HuH-7.5 (cell line): ENCODE measurements around the gene MAPT.
"Not testable (repeated sequence)": the region's sequence is repeated elsewhere in the genome, so short reads cannot be mapped to it uniquely, and the experiment has no call there.

Experiments used
- DNase-seq: peaks from one replicate; pipeline ENCODE4 v3.0.0; 2011; ENCODE audit warnings: low spot score

The MAPT gene

GRCh38 chr17:45862127-45862526, 32.2 kb upstream of the MAPT start:
- not testable (repeated sequence) for DNase-seq

- DNase-seq = no peak
These were observed 30.3 kb upstream of the MAPT start for GRCh38 chr17:45863857-45864654.

GRCh38 chr17:45867171-45867570, 27.2 kb upstream of the MAPT start:
- no peak for DNase-seq

- no peak for DNase-seq
These were observed 26.7 kb upstream of the MAPT start for GRCh38 chr17:45867702-45868101.

- no peak for DNase-seq
These were observed 26.1 kb upstream of the MAPT start for GRCh38 chr17:45868276-45868675.

DNA sequence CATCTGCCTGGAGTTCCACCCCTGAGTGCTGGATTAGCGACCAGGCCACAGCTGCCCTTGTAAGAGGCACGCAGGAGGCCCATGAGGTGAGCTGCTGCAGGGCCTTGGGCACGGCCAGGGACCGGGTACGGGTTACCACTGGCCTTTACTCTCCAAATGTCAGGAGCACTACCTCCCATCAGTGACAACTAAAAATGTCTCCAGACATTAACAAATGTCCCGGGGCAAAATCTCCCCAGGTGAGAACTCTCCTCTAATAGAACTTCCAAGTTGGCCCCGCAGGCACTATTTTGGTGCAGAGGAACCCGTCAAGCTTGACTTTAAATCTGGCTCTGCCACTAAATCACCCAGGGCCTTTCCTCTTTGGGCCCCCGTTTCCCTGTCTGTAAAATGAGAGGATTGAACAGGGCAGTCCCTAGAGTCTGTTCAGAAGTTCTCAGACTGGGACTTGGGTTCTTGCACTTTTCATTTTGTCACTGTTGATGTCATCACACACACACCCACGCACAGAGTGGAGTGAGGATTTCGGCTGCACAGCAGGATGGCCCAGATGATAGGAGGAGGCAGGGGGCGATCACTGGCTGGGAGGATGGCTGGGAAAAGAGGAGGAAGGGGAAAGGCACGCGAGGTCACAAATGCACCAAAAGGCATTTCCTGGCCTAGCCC, 24.5 kb upstream of the MAPT start:
- DNase-seq = no peak

DNA sequence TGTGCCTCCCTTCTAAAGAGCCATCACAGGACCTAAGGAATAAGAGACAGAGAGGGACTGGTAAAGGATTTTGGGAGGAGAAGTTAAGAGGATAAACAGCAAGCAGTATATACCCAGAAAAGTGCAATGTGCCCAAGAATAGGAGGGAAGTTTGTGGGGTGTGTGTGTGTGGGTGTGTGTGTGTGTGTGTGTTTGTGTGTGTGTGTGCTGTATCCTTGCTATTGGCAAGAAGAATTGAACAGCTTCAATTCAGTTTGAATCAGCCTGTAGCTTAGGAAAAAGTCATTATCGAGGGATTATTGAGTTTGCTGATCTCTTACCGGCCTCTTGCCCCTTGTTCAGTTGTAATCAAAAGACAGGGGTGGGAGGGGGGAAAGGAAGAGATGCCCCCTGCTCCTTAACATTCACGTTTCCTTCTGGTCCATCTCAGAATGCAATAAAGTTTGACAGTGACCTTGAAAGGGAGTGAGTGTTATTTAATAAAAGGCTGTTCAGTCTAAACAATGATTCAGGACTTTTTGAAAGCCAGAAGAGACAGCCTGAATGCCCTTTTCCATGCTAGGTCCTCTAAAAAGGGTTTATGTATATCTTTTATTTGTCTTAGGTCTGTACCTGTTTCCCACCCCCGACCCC, 23.9 kb upstream of the MAPT start:
- no peak for DNase-seq

- no peak for DNase-seq
These were observed 22.6 kb upstream of the MAPT start for GRCh38 chr17:45871718-45872117.

DNA sequence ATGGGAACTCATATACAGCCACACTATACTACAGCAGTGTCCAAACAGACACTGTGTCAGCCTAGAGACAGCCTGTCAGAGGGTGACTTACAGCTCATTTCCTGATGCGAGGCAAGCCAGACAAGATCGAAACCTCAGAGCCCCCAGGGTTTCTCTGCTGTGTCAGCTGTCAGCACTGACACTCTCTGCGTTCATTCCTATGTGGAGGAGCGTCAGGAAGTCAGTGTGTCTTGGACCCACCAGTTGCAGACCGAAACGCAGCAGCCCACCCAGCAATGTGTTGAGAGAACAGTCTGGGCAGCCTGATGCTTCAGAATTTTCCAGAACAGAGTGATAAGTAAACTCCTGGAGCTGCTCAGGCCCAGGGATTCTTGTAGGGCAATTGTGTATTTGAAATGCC, 20.6 kb upstream of the MAPT start:
- DNase-seq = no peak

DNA sequence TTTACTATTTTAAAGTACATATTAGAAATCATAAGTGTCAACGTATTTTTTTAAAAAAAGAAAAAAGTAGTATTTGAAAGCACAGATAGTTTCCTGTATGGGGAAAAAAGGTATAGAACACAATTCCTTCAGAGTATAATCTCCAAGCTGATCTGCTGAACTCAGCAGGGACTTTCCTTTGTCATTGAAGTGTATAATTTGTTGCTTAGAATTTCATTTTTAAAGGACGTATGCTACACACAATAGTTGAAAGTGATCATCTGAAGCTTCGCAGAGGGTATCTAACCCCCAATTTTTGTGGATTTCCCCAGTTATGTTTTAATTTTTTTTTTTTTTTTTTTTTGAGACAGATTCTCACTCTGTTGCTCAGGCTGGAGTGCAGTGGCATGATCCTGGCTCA, 20.2 kb upstream of the MAPT start:
- no peak for DNase-seq

- DNase-seq = no peak
These were observed 17.8 kb upstream of the MAPT start for GRCh38 chr17:45876539-45876938.

DNA sequence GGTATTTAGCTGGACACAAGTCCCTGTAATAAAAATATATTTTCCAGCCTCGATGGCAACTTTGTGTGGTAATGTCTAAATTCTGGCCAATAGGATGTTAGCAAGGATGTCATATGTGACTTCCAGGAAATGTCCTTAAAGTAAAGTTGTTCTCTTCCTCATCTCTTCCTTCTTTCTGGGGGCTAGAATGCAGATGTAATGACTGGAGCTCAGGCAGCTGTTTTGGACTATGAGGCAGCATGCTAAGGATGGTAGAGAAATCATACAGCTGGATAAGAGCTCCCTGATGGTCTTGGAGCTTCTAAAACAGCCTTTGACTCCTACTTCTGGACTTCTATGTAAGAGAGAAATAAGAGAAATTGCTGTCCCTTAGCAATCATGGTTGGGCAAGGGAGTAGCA, 16.9 kb upstream of the MAPT start:
- DNase-seq = no peak

GRCh38 chr17:45883063-45883462, 11.3 kb upstream of the MAPT start:
- DNase-seq = no peak

DNA sequence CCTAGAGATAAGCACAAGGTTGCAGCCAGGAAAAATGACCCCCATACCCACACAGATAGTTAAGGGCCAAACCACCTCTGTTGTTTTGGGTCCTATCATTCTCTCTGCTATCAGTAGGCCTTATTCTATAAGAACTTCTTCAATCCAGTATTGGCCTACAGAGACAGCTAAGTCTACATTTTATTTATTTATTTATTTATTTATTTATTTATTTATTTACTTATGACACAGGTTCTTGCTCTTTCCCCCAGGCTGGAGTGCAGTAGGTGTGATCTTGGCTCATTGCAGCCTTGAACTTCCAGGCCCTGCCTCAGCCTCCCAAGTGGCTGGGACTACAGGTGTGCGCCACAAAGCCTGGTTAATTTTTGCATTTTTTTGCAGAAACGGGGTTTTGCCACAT, 7.5 kb upstream of the MAPT start:
- no peak for DNase-seq

DNA sequence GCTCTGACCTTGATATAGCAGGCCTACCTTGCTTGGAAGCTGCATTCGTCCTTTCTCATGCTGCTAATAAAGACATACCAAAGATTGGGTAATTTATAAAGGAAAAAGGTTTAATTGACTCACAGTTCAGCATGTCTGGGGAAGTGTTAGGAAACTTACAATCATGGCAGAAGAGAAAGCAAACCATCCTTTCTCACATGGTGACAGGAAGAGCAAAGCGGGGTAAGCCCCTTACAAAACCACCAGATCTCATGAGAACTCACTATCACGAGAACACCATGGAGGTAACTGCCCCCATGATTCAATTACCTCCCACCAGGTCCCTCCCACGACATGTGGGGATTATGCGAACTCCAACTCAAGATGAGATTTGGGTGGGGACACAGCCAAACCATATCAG, 6.0 kb upstream of the MAPT start:
- no peak for DNase-seq

GRCh38 chr17:45889579-45889978, 4.8 kb upstream of the MAPT start:
- no peak for DNase-seq

GRCh38 chr17:45893725-45894021, 681 bp upstream of the MAPT start:
- DNase-seq = no peak

- DNase-seq = peak; percentile 51
These were observed 1.1 kb downstream of the MAPT start for GRCh38 chr17:45895304-45895968.

DNA sequence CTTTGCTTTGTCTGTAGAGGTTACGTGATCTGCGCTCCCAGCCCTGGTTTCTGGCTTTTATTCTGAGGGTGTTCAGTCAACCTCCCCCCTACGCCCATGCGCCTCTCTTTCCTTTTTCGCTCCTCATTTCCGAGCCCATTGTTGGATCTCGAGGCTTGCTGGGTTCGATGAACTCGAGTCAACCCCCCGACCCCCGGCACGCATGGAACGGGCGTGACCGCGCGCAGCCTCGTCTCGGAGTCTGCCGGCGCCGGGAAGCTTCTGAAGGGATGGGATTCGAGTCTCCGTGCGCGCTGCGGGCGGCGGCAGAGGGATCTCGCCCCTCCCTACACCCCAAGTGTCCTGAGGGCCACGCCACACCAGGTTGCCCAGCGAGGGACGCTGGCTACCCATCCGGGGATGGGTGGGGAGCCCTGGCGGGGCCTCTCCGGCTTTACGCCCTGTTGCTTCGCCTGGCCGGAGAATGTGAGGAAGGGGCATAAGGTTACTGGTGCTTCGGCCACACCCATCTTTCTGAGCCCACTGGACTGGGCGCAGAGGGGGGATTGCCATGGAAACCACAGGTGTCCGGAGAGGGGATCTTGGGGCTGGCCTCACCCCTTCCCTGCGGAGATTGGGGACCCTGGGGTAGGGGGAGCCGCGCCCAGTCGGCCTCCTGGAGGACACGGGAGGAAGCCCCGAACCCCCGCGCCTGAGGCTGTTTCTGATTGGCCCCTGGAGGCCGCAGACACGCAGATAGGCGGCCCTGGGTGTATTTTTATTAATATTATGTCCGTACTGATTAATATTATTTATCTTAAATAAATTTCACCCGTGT, 1.8 kb downstream of the MAPT start:
- no peak for DNase-seq

DNA sequence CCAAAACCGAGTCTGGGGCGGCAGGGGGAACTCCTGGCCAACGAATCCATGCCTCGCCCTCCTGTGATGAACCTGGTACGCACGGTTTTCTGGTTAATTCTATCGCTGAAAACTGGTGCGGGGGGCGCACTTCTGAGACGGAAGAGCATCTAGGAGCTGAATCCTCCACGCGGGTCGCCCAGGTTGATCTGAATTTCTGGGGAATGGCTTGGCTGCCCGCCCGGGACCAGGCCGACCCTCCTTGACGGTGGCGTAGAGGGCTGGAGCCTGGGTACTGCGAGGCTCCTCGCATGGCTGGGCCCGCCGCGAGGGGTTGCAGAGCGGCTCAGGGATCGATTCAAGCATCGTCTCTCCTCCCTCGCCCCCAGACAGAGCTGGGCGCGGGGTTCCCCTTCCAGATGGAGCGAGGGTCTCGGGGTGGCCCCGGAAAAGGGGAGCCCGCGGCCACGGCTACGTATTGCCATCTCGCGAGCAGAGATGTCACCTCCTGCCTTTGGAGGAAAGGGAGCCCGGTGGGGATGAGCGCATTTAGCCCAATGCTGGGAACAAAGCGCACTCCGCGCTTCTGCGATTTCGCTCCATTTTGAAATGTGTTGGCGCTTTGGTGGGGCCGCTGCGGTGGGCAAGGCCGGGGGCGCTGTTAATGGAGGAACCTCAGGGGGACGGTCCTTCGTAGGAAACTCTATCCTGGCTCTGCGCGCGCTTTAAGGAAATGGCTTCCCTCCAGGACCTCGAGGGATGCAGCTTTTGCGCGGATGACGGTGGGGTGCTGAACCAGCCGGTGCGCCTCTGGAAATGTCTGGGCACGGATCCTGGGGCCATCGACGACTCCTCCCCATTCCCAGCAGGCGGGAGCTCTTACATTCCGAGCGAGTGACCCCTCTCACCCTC, 2.7 kb downstream of the MAPT start:
- DNase-seq = no peak

- DNase-seq = no peak
These were observed 5.8 kb downstream of the MAPT start for GRCh38 chr17:45900136-45900535.
